Measurements from ENCODE around the gene AGR2.
"Not testable (repeated sequence)": the region's sequence is repeated elsewhere in the genome, so short reads cannot be mapped to it uniquely, and the experiment has no call there.

The AGR2 gene

DNA sequence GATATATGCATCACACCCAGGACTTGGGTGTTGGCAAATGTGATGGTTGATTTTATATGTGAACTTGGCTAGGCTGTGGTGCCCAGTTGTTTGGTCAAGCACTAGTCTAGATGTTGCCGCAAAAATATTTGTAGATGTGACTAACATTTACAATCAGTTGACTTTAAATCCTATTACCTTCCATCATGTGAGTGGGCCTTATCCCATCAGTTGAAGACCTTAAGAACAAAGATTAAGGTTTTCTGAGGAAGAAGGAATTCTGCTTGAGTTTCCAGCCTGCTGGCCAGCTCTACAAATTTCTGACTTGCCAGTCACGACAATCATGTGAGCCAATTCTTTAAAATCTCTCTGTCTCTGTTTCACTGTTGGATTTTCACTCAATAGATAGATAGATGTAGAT, 30.9 kb downstream of the AGR2 start:
- no peak for DNase-seq (ENCODE audit: low read depth)

DNA sequence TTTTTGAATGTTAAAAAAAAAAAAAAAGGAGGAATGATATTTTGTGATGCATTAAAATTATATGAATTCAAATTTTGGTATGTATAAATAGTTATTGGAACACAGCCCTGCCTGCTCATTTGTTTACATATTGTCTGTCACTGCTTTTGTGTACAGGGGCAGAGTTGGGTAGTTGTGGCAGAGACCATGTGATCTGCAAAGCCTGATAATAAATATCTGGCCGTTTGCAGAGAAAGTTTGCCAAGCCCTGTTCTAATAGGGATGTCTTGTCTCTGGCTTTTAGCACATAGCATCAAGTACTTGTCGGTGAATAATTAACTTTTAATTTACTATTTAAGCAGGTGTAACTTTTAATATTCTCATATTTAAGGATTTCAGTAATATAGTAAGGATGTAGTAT, 31.5 kb downstream of the AGR2 start:
- DNase-seq (ENCODE audit: low read depth): no peak

DNA sequence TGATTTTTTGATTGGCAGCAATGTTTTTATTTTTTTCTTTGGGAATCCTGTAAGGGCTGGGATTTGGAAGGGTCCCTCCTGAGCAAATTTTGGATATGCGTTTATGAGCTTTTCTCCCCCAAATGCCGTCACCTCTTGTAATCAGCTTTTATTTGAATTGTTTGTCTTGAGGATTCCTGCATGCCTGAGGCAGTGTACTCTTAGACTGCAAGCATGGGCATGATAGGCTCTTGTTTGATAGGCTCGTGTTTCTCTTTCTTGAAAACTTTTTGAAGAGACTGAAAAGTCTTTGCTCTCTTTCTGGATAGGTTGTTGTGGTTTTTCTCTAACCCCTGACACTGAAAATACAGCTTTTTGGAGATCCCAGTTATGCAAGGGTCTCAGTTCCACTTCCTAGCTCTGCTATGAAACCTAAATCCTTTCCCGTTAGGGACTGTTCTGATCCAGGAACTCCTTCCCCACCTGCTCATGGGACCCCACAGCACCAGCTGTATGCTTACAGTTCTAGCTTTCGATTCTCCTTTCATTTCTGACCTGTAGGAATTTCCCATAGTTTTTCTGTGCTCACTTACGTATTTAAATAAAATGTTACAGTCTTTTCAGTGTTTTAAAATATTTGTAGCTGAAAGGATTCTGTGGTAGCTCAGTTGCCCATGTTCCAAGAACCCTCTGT, 34.0 kb downstream of the AGR2 start:
- DNase-seq (ENCODE audit: low read depth): no peak

DNA sequence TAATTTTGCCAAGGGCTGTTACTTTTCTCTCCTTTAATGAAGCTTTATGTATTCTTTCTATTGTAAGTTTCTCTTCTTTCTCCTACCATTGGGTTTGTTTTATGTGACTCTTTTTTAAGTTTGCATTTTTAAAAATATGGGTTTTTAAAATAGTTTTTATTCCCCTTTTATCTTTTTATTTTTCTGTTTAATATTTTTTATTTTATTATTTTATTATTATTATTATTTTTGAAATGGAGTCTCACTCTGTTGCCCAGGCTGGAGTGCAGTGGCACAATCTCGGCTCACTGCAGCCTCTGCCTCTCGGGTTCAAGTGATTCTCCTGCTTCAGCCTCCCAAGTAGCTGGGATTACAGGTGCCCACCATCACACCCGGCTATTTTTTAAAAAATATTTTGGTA, 34.8 kb downstream of the AGR2 start:
- not testable (repeated sequence) for DNase-seq (ENCODE audit: low read depth)

DNA sequence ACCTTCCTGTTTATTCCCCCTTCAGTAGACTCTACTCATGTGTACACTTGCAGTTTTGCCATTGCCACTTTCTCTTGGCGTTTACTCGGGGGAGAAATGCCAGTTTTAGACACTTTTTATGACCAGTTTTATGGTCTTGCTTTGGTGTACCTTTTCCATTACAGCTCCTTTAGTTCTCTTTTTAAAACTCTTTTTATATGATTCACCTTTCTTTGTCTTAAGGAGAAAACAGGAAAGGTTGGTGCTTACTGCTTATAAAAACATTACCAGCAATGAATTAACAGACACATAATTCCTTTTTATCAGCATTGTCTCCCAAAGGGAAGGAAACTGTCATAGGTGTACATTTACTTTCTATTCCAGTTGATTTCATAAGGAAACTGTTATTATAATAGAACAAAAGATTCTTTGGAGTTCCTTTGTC, 39.4 kb downstream of the AGR2 start:
- no peak for DNase-seq (ENCODE audit: low read depth)

DNA sequence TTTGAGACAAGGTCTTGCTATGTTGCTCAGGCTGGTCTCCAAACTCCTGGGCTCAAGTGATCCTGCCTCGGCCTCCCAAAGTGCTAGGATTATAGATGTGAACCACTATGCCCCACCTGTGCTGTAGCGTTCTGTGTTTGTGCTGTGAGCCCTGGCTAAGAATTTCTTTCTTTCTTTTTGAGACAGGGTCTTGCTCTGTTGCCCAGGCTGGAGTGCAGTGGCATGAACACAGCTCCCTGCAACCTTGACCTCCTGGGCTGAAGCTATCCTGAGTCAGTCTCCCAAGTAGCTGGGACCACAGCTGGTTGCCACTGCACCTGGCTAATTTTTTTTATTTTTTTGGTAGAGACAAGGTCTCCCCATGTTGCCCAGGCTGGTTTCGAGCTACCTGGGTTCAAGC, 39.9 kb downstream of the AGR2 start:
- no peak for DNase-seq (ENCODE audit: low read depth)

DNA sequence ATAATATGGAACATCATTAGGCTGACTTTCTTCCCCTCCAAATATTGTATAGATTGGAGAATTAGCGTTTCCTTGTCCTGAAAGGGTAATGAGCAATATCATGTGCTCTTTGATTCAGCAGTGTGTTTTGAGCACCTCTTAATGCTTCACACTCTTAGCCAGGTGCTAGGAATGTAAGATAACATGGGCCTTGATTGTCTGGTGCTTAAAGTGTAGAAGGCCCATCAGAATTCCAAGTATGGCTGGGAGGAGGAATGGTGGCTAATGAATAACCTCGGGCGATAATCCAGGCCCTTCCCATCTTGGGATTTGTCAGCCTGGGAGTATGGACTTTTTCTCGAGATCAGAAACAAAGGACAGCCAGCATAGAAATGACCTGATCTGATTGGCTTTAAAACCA, 42.6 kb downstream of the AGR2 start:
- DNase-seq (ENCODE audit: low read depth): no peak

DNA sequence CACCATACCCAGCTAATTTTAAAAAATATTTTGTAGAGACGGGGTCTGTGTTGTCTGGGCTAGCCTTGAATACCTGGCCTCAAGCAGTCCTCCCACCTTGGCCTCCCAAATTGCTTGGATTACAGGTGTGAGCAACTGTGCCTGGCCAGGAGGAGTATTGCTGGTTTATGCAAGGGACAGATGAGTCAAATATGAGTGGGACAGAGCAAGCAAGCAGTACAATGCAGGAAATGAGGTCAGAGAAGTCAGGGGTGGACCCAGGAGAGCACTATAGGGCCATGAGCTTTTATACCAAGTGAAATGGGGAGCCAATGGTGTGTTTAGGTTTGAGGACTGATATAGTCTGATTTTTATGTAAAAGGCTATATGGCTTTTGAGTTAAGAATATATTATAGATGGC, 45.0 kb downstream of the AGR2 start:
- DNase-seq (ENCODE audit: low read depth): no peak

DNA sequence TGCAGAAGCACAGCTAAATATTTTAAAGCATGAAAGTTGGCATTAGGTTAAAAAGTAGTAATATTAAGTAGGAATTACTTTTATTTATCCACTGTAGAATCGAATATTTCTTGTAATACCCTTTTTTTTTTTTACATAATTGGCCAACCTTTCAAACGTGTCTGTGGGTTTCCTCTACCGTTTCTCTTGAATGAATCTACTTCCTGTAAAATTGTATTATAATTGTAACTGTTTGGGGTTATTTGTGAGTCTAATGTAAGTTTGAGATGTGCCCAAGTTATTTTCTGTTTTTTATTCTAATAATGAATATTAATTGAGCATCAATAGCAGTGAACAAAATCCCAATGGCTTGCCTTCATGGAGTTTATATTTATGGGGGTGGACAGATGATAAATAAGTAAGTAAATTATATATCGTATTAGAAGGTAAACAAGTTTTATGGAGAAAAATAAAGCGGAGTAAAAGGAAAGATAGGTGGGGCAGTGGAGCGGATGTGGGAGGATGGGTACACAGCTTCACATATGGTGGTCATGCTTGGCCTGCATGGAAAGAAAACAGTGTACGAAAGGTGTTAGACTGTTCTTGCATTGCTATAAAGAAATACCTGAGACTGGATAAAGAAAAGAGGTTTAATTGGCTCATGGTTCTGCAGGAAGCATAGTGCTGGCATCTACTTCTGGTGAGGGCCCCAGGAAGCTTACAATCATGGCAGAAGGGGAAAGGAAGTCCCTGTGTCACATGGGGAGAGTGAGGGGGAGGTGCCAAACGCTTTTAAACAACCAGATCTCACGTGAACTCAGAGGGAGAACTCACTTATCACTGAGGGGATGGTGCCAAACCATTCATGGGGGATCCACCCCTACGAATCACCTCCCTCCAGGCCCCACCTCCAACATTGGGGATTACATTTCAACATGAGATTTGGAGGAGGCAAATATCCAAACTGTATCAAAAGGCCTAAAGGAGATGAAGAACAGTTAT, 45.9 kb downstream of the AGR2 start:
- no peak for DNase-seq (ENCODE audit: low read depth)

DNA sequence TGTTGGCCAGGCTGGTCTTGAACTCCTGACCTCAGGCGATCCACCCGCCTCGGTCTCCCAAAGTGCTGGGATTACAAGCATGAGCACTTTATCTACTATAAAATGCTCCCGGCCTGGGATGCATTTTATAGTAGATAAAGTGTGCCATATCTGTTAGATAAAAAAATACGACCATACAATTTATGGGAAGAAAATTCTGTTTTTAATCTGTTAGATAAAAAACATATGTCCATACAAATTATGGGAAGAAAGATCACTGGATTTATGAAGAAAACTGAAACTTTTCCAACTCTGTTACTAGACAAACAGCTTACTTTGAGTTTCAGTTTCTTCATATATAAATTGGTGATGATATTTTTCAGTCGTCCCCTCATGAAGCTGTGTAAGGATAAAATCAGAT, 46.8 kb downstream of the AGR2 start:
- DNase-seq (ENCODE audit: low read depth): no peak

DNA sequence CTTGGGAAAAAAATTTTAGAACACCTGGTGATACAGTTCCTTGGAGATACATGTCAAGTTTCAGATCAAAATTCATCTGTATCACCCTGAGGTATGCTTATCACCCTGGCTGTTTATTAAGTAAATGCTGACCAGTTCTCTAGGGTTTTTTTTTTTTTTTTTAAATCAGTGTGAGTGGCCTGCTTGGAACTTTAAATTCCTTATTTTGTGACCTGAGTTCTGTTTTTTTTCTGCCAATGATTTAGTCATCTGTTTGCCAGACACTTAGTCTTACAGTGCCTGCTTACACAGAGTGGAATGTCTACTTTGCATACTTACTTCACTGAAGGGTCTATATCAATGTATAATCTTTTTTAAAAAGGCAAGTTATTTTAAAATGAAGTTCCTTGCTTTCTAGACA, 49.4 kb downstream of the AGR2 start:
- DNase-seq (ENCODE audit: low read depth): no peak

DNA sequence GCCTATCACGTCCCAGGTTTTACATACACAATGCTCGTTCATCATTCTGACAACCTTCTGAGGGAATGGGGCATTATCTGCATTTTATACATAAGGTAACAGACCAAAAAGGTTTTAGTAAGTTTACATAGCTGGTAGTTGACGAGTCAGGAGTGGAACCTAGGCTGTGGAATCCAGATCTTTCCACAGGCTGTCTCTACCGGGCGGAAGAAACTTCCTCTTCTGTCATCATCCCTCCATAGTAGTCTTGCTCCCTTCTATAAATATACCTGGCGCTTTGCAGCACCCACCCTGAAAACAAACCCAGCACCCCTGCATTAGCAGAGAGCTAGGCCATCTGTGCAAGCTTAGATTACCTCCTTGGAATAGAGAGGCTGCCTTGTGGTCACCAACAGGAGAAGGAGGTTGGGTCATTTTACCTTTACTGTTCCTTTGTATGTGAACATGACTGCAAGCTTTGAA, 49.9 kb downstream of the AGR2 start:
- DNase-seq (ENCODE audit: low read depth): no peak

DNA sequence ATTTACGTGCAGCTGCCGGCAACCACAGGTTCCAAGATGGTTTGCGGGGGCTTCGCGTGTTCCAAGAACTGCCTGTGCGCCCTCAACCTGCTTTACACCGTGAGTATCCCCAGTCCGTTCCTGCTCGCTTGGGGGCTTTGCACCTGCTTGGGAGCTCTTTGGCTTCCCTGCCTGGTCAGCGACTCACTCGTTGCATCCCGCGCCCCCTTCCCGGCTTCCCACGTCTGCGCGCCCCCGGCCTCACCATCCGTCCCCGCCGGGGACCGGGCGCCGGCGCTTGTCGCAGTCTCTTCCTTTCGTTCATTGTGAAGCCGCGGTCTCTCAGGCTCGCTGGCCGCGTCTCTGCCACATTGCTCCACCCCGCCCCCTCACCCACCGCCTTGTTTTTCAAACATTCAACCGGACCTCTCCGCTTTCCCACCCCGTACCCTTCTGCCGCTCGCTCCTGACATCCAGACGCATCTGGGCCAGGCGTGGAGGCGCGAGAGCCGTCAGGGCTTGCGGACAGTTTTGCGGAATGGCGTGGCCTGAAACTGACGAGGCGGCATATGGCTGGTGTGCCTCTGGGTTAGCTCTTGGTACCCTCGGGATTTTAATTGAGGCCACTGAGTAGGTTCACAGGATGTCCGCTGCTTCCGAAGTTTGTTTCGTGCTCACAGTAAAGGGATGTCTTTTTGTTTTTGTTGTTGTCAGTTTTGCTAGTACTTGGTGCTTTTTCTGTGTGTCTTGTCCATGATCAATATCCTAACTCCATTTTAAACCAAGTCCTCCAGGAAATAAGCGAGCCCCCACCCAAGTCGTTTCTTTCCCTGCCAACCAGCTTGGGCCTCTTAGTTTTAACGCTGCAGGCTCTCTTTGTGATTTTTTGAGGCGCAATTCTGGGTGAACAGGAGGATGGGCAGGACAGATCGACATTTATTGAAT, 50.6 kb downstream of the AGR2 start:
- DNase-seq (ENCODE audit: low read depth): no peak

DNA sequence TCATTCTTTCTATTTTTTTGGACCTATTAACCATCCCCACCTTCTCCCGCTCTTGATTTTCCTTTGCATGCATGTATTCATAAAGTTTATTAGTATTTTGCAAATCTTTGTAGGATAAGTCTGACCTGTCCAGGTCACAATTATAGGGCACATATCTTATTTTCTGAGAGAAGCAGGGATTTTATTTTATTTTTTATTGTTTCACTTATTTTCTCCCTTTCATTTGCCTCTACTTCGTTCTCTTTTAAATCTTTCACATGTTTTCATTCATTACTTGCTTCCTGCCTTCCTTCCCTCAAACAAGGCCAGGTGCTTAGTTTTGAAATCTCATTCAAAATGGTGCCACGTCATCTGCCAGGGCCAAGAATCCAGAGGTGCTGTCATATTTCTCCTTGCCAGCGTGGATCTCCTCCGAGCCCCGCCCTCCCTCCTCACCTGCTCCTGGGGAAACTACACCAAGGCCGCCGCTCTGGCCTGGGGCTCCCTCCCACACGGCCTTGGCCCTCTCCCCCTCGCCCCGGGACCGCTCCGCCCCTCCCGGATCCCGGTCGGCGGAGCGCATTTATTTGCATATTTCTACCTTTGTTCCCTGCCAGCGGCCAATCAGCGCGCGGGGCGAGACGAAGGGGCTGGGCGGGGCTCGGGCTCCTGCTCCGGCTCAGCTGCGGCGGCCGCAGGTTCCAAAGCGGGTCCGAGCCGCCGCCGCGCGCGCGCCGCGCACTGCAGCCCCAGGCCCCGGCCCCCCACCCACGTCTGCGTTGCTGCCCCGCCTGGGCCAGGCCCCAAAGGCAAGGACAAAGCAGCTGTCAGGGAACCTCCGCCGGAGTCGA, 51.5 kb downstream of the AGR2 start, which contains the start of gene TSPAN13:
TSS of gene TSPAN13 (plus strand) at position 654 of the 830 bp plus-strand sequence. CDS start 213 bp downstream, outside the sequence.
- DNase-seq (ENCODE audit: low read depth): no peak

DNA sequence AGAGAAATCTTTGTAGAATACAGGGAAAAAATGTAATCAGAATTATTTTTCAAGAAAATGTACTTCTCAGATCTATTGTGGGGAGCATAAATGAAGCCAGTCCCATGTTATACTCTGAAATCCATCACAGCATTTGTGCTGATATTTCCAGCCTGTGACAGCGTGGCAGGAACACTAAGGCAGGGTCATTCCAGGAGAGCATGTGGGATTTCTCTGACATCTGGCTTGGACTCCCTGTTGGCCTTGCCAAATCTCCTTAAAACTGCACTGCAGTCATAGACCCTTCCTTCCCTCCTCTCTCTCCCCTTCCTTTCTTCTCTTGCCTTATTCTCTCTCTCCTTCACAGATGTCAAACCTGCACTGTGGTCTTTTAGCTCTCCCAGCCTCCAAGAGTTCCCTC, 57.7 kb downstream of the AGR2 start:
- no peak for DNase-seq (ENCODE audit: low read depth)

DNA sequence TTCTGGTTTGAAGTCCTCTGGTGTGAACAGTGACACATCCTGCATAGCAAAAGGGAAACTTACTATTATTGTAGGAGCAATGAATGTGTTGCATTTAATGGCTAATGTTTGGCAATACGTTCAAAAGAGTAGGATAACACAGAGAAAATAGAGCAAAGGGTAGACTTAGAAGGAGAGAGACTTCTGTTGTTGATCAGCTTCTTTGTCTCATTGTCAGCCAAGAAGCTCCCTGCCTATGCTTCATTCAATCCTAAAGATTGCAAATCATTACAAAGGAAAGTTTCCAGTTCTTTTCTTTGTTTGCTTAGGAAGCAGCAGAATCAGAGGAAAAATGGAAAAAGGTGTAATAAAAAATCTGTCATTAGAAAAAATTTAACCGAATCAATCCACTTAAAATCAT, 59.2 kb downstream of the AGR2 start:
- DNase-seq (ENCODE audit: low read depth): no peak

DNA sequence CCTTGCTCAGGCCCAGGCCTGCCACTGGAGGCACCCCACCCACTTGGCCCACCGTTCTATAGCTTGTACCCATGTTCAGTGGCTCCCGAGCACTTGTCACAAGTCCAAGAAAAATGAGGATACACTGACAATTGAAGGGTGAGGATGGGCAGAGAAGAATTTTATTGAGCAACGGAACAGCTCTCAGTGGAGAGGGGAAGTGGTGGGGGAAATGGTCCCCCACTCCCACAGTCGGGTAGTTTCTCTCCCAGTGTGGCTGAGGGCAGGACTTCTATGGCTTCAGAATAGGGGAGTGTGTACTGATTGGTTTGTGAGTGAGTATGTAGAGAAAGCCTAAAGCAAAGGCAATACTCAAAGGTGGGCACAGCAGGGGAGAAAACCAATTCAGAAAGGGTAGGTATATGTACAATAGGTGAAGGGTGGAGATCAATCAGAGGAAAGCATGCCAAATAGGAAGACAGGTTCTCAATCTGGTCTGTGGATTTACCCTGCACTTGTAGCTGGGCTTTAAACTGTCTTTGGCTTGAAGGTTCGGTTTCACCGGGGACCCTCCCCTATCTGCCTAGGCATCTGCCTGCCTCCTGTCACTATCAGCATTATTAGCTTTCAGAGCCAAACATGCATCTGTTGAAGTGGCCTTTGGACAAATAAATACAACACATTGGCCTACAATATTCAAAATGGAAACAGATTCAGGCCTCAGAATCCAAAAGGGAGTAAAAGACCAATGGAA, 60.1 kb downstream of the AGR2 start:
- DNase-seq (ENCODE audit: low read depth): no peak

DNA sequence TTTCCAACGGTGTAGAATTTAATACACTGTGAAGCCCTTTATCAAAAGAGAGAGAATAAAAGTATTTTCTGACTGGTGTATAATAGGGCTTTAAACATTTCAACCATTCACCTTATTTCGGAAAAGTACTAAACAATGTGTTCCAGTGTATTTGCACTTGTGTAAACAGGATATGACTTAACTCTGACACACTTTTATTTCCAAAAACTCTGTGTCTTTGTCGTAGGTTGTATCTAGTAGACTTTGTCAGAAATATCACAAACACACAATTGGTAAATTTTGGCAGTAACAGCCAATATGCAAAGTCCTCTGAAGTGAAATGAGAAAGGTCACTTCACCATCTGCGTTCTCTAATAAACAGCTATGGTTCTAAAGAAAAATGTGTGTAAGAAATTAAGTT, 61.6 kb downstream of the AGR2 start:
- DNase-seq (ENCODE audit: low read depth): no peak

DNA sequence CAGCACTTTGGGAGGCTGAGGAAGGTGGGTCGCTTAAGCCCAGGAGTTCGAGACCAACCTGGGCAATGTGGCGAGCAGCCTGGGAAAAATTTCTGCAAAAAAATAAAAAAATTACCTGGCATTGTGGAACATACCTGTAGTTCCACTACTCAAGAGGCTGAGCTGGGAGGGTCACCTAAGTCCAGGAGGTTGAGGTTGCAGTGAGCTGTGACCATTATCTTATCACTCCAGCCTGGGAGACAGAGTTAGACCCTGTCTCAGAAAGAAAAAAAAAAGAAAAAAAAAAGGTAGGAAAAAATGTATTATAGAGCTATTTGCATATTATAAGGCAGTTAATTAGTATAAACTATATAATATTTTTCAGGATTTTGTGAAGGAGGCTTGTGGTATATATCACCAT, 62.3 kb downstream of the AGR2 start:
- no peak for DNase-seq (ENCODE audit: low read depth)

Data from stromal cell of bone marrow (primary cell).